Peyer's patch (tissue), 4 donors: ENCODE data around the gene NFATC3. TPM values are rescaled to one million over a fixed set of nuclear protein-coding genes. Genes with fewer than 3 reads are reported as not detected.

Source experiments
- DNase-seq, 3 donors: peaks; one replicate each; pipeline ENCODE4 v3.0.0-alpha.2; 2017 to 2019
- H3K27ac ChIP-seq, 4 donors: fragments of 200-600 bp; sonication (generic); one replicate each; pipeline ENCODE4 v1.5.1; 2016 to 2019
- H3K27me3 ChIP-seq, 2 donors: fragments of 200-600 bp; sonication (generic); one replicate each; pipeline ENCODE4 v1.5.1; 2019
- H3K36me3 ChIP-seq, 3 donors: fragments of 200-600 bp; sonication (generic); one replicate each; pipeline ENCODE4 v1.5.1; 2016 to 2019
- H3K4me1 ChIP-seq, 4 donors: fragments of 200-600 bp; sonication (generic); one replicate each; pipeline ENCODE4 v1.5.1; 2016 to 2019
- H3K4me3 ChIP-seq, 4 donors: fragments of 200-600 bp; sonication (generic); 1 replicate in 3 of 4; 2 replicates in 1 of 4; pipeline ENCODE4 v1.5.1; 2016 to 2019; ENCODE audit warnings: mild to moderate bottlenecking in 1 of 4
- H3K9me3 ChIP-seq, 4 donors: fragments of 200-600 bp; sonication (generic); one replicate each; pipeline ENCODE4 v1.5.1; 2016 to 2019; ENCODE audit warnings: mild to moderate bottlenecking in 1 of 4
- CTCF ChIP-seq, 6 experiments: fragments of 450-650 bp in 4 of 6; fragments of 200-600 bp in 2 of 6; sonication (generic) in 1 of 6; IDR thresholded peaks; one replicate each; pipeline ENCODE4 v1.5.1; 2017 to 2019; ENCODE audit warnings: antibody characterized with exemption in 6 of 6, mild to moderate bottlenecking in 3 of 6, moderate library complexity in 1 of 6
- POLR2A ChIP-seq, 2 donors: fragments of 450-650 bp; IDR thresholded peaks; one replicate each; pipeline ENCODE4 v1.5.1; 2017; ENCODE audit warnings: antibody characterized with exemption in 2 of 2, mild to moderate bottlenecking in 2 of 2, moderate library complexity in 2 of 2
- total RNA-seq, 4 donors: library from RNA; depleted of rRNA; stranded (reverse); fragments of >200 nt; gene quantifications; one replicate each; pipeline ENCODE4 v1.1.0, GENCODE V29; 2016

The NFATC3 gene
- total RNA-seq = 10 to 100 TPM; 40.5 to 72.0 (median 61.0) TPM

- Histone ChIP-seq H3K36me3 (no peaks in the 10 kb centered on the region), H3K4me1 (peaks cover 15 to 59% (median 16%) of the 10 kb centered on the region in 4 donors)
- DNase-seq = peak; percentile 98 to 100 (median 100)
Observed at GRCh38 chr16:68085259-68086071, at the start of gene NFATC3. Gene NFATC3, plus strand, starts transcription at chr16:68085370. Its CDS starts 312 bp downstream, at chr16:68085682.

GRCh38 chr16:68037841-68038597 lies 47.2 kb upstream of the NFATC3 start:
- no peak for TF ChIP-seq CTCF (IDR thresholded peaks at IDR 0.05)
- no peak for TF ChIP-seq POLR2A (IDR thresholded peaks at IDR 0.05)
- Histone ChIP-seq H3K9me3 (no peaks in the 10 kb centered on the region), H3K4me3 (peak overlapping the region in 2 of 4 donors; percentile 23 to 32), H3K4me1 (peaks cover 0 to 8% (median 0%) of the 10 kb centered on the region in 4 donors), H3K27me3 (no peaks in the 10 kb centered on the region), H3K27ac (peak overlapping the region in 3 of 4 donors; percentile 6 to 80 (median 63)), H3K36me3 (no peaks in the 10 kb centered on the region)
- peak in 1 of 3 donors; percentile 33 for DNase-seq

More at GRCh38 chr16:68085259-68086071, at the start of gene NFATC3:
- Histone ChIP-seq H3K27me3 (no peaks in the 10 kb centered on the region), H3K4me3 (peak within 1 kb of the TSS; percentile 86 to 94 (median 92)), H3K27ac (peak within 1 kb of the TSS; percentile 97 to 99 (median 98)), H3K9me3 (no peaks in the 10 kb centered on the region)
- TF ChIP-seq POLR2A (IDR thresholded peaks at IDR 0.05) (peak; percentile 56 to 69), CTCF (IDR thresholded peaks at IDR 0.05) (peak in 1 of 6 experiments; percentile 13)

- Histone ChIP-seq H3K9me3 (no peaks in the 10 kb centered on the region), H3K4me1 (peaks cover 0 to 8% (median 0%) of the 10 kb centered on the region in 4 donors), H3K27me3 (no peaks in the 10 kb centered on the region), H3K36me3 (no peaks in the 10 kb centered on the region), H3K27ac (peak overlapping the region in 2 of 4 donors; percentile 50 to 80), H3K4me3 (no peak overlapping the region)
- no peak for TF ChIP-seq POLR2A (IDR thresholded peaks at IDR 0.05)
- TF ChIP-seq CTCF (IDR thresholded peaks at IDR 0.05) = peak; percentile 81 to 95 (median 86)
- DNase-seq = peak; percentile 89 to 95 (median 94)
Observed at GRCh38 chr16:68040506-68041288, 44.5 kb upstream of the NFATC3 start.

GRCh38 chr16:68041783-68042182 lies 43.4 kb upstream of the NFATC3 start:
- Histone ChIP-seq H3K27me3 (no peaks in the 10 kb centered on the region), H3K27ac (no peak overlapping the region), H3K9me3 (no peaks in the 10 kb centered on the region), H3K4me3 (no peak overlapping the region), H3K4me1 (peaks cover 0 to 8% (median 0%) of the 10 kb centered on the region in 4 donors), H3K36me3 (no peaks in the 10 kb centered on the region)
- TF ChIP-seq CTCF (IDR thresholded peaks at IDR 0.05) = no peak
- no peak for TF ChIP-seq POLR2A (IDR thresholded peaks at IDR 0.05)
- no peak for DNase-seq

- TF ChIP-seq CTCF (IDR thresholded peaks at IDR 0.05) (no peak), POLR2A (IDR thresholded peaks at IDR 0.05) (no peak)
- Histone ChIP-seq H3K27me3 (no peaks in the 10 kb centered on the region), H3K4me1 (no peaks in the 10 kb centered on the region), H3K4me3 (no peak overlapping the region), H3K36me3 (peaks cover 0 to 11% (median 0%) of the 10 kb centered on the region in 3 donors), H3K9me3 (no peaks in the 10 kb centered on the region), H3K27ac (no peak overlapping the region)
- peak in 1 of 3 donors; percentile 0 for DNase-seq
Observed at GRCh38 chr16:68046106-68046505, 39.1 kb upstream of the NFATC3 start.
